Measurements from ENCODE around the gene PKP3.

The PKP3 gene

GRCh38 chr11:363948-364761, 29.9 kb upstream of the PKP3 start:
- DNase-seq, result no peak

- DNase-seq, result no peak
Measured at GRCh38 chr11:364991-365725, 28.9 kb upstream of the PKP3 start.

- DNase-seq, result no peak
Measured at GRCh38 chr11:365831-366230, 28.2 kb upstream of the PKP3 start.

DNA sequence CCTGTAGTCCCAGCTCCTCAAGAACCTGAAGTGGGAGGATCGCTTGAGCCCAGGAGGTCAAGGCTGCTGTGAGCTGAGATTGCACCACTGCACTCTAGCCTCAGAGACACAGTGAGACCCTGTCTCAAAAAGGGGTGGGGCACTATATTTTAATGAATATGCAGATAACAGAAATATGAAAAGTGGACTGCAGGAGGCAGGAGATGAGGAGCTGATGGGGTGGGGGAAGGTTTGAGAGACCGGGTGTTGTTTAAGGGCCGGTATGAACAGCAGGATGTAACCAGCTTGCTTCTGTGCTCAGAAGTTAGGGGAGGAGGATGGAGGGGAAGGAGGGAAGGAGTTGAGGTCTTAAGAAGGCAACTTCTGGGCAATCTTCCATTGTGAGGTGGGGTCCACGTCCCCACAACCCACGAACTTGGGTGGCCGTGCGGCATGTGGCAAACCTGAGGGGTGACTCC, 26.0 kb upstream of the PKP3 start:
- no peak for DNase-seq

- no peak for DNase-seq
Measured at GRCh38 chr11:368414-369335, 25.3 kb upstream of the PKP3 start.

GRCh38 chr11:369336-370018, 24.5 kb upstream of the PKP3 start, which contains the start of gene B4GALNT4:
Gene B4GALNT4, plus strand, starts transcription at chr11:369499. Its CDS starts 305 bp downstream, at chr11:369804.
- peak; percentile 33 for DNase-seq

DNA sequence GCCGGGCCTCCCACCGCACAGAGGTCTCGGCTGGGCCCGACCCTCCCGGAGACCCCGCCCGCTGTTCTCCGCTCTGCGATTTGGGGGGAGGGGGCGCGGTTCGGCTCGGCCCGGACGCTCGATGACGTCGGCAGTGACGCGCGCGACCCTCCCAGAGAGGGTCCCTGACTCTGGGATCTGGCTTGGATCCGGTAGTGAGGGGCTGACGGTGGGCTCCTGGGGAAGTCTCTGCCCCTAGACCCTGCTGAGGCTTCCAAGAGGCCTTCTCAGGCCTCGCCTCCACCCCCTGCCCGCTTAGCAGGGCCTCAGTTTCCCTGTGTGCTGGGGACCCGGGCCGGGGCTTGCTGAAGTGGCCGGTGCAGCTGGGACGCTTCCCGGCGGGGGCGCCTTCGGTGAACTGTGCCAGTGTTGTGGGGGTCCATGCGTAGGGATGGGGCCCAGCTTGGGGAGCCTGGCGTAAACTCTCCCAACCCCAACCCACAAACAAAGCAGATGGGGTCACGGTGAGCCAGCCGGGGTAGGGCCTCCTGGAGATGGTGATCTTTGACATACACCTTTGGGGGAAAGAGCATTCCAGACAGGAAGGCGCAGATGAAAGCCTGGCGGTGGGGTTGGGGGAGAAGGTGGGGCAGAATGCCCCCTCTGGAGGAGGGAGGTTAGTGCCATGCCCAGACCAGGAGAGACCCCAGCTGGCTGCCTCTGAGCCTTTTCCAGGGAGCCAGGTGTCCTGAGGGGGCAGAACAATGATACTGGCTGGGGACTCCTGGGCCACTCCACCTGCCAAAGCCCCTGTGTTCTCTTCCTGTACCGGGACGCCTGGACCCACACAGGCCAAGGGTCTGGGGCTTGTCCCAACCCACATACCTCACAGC, 23.7 kb upstream of the PKP3 start:
- DNase-seq, result no peak

DNA sequence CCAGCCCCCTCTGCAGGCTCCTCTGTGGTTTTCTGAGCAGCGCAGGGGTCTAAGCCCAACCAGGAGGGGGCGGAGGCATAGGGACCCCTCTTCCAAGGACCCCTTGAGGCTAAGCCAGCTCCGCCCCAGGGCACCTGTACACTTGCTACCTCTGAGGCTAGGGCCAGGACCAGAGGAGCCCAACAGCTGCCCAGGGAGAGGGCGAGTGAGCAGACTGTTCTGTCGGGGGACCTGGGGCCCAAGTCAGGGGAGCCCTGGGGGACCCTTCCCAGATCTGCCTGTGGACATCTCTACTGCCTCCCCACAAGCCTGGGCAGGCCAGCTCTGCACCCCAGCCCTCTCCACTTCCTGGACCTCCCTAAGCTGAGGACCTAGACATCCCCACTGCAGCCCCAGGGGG, 23.0 kb upstream of the PKP3 start:
- DNase-seq, result no peak

DNA sequence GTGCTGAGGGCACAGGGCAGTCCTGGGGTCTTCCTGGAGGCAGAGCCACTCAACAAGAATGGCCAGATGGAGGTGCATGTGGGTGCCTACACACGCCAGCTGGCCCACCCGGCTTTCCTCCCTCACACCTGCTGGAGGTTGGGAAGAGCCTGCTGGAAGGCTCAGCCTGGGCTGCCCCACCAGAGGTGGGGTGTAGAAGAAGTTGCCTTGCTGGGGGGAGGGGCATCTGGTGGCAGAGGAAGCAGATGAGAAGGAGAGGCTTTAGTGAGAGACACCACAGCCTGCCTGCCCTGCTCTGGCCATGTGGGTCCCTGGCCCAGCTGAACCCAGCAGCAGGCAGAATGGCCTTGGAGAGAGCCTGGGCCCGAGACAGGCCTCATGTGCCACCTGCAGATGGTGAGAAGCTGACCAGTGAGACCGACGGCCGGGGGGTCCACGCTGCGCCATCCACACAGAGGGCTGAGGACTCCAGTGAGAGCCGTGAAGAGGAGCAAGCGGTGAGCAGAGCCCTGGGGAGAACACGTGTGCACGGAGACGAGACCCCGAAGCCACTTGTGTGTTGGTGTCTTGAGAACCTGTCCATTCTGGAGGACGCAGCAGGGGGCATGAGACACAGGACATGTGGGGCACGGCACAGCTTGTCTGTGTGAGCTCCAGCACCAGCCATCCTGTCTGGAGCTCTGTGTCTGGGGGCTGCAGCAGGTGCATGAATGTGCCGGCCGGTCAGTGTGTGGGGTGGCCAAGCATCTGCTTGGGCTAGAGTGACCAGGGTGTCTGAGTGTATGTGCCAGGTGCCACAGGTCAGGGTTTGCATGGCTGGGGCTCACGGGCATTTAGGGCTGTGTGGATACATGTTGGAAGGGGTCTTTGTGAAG, 22.1 kb upstream of the PKP3 start:
- no peak for DNase-seq

GRCh38 chr11:372809-373715, 20.9 kb upstream of the PKP3 start:
- no peak for DNase-seq

DNA sequence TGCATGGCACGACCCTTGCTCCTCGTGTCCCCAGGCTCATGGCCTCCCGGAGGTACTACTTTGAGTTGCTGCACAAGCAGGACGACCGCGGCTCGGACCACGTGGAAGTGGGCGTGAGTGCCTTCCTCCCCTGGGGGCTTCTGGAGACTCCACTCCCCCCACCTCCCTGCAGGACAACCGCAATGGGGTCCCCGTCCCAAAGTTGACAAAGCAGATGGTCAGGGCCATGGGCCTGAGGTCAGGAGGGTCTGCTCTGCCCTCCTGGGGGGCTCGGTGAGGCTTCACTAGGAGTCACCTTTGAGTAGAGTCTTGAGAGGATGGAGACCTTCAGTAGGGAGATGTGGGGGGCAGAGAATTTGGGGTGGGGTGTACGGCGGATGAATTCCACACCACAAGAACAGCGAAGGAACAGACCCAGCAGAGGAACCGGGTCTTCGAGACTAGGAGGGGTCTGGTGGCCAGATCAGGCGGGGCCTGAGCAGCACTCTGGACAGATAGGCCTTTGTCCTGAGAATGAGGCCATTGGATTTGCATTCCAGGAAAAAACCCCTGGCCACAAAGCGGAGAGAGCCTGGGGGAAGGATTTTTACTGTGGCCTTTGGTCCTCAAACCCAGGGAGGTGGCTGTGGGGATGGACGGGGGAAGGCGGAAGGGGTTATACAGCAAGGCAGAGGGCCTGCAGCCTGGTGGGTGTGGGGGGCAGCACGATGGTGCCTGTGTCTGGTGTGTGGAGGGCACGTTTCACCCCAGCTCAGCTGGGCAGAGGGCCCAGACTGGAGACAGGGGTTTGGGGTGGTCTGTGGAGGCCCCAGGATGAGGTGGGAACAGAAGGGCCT, 20.1 kb upstream of the PKP3 start:
- DNase-seq, result no peak

GRCh38 chr11:375065-376025, 18.7 kb upstream of the PKP3 start:
- DNase-seq, result no peak

DNA sequence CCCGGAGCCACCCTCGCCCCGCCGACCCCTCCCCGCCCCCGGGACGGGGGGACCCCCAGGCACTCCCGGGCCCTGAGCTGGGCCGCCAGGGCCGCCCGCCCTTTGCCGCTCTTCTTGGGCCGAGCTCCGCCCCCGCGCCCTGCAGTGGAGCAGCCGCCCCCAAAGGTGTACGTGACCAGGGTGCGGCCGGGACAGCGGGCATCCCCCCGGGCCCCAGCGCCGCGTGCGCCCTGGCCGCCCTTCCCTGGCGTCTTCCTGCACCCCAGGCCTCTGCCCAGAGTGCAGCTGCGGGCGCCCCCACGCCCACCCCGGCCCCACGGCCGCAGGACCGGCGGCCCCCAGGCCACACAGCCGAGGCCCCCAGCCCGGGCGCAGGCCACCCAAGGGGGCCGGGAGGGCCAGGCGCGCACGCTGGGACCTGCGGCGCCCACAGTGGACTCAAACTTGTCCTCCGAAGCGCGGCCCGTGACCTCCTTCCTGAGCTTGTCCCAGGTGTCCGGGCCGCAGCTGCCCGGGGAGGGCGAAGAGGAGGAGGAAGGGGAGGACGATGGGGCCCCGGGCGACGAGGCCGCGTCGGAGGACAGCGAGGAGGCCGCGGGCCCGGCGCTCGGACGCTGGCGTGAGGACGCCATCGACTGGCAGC, 17.4 kb upstream of the PKP3 start:
- DNase-seq, result no peak

- no peak for DNase-seq
Measured at GRCh38 chr11:377174-377865, 16.7 kb upstream of the PKP3 start.

DNA sequence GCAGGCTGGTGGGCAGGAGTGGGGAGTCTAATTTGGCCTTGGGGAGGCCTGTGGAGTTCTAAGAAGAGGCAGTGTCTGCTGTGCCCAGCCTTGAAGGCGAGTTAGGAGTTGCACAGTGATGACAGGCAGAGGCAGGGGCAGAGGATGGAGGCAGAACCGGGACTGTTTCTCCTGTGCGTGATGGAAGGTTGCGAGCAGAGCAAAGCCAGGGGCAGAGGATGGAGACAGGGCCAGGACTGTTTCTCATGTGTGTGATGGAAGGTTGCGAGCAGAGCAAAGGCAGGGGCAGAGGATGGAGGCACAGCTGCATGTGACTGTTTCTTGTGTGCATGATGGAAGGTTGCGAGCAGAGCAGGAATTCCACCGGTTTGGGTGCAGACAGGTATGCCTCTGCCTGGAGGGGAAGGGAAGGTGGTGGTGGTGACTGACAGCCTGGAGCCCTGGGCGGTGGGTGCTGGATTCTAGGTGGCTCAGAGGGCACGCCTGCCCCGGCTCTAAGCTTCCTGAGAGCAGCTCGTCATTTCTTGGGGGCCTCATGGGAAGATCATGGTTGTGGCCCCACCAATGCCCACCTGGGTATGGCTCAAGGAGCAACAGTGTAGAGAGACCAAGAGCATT, 16.0 kb upstream of the PKP3 start:
- DNase-seq, result no peak
